ENCODE data around the gene SGMS1. TPM values are rescaled to one million over a fixed set of nuclear protein-coding genes. Genes with fewer than 3 reads are reported as not detected.
"Not testable (repeated sequence)": the region's sequence is repeated elsewhere in the genome, so short reads cannot be mapped to it uniquely, and the experiment has no call there.

SGMS1 gene
- total RNA-seq, 1 donor from 2014 or later, result 27.5 TPM

DNA sequence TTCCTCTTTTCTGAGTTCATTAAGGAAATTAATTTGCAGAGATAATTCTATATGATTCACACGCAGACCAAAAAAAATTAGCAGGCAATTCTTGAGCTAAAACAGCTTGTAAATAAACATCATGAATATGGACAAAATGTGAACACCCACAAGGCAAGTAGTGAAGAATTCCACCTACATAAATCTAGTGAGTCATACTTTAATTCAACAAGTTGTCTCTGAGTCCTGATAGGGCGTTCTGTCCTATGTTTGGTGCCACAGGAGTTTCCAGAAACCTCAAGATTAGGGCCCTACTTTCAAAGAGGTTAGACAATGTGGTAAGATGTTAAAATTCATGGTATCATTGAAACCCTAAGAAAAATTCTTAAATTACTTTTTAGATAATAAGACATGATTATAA lies 122.3 kb downstream of the SGMS1 start:
- Mint-ChIP-seq H3K4me1 (peaks cover 40% of the 10 kb centered on the region), H3K27ac (no peak overlapping the region), H3K4me3 (no peak overlapping the region), H3K36me3 (ENCODE audit: low read depth) (peaks cover 8% of the 10 kb centered on the region), H3K27me3 (no peaks in the 10 kb centered on the region), H3K9me3 (peaks cover 4% of the 10 kb centered on the region)
- POLR2A ChIA-PET, result no interaction called here
- DNase-seq (no peak), ATAC-seq (ENCODE audit: low read depth) (no peak)
- CTCF ChIA-PET, result no interaction called here
- intact Hi-C loops (cut with micrococcal nuclease), result no loop called here
- TF ChIP-seq CTCF (IDR thresholded peaks at IDR 0.05), result no peak

GRCh38 chr10:50498465-50498864 lies 125.3 kb downstream of the SGMS1 start:
- ChIA-PET CTCF (no interaction called here), POLR2A (no interaction called here)
- no peak for TF ChIP-seq CTCF (IDR thresholded peaks at IDR 0.05)
- DNase-seq, result no peak
- intact Hi-C loops (cut with micrococcal nuclease), result no loop called here
- Mint-ChIP-seq H3K27ac (no peak overlapping the region), H3K4me3 (no peak overlapping the region), H3K4me1 (peaks cover 39% of the 10 kb centered on the region), H3K9me3 (peaks cover 4% of the 10 kb centered on the region), H3K36me3 (ENCODE audit: low read depth) (peaks cover 11% of the 10 kb centered on the region), H3K27me3 (no peaks in the 10 kb centered on the region)
- ATAC-seq (ENCODE audit: low read depth), result no peak

DNA sequence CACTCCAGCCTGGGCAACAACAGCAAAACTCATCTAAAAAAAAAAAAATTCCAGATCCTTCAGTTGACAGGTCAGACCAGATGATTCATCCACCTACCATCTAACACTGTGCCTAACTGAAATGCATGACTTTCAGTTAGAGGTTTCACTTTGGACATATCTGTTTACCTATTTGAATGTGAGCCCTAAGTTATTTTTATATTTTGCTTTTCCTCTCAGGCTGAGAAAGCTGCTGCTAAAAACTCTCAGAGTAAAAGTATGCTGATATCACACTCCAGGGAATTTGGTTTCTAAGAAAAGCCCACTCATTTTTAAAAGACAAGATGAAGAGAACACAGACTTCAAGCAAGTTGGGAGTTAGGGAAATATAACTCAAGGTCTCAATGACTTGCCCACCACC lies 126.0 kb downstream of the SGMS1 start:
- Mint-ChIP-seq H3K36me3 (ENCODE audit: low read depth) (peaks cover 11% of the 10 kb centered on the region), H3K27ac (no peak overlapping the region), H3K4me3 (no peak overlapping the region), H3K9me3 (peaks cover 4% of the 10 kb centered on the region), H3K4me1 (peaks cover 33% of the 10 kb centered on the region), H3K27me3 (no peaks in the 10 kb centered on the region)
- ChIA-PET CTCF (no interaction called here), POLR2A (no interaction called here)
- intact Hi-C loops (cut with micrococcal nuclease), result no loop called here
- TF ChIP-seq CTCF (IDR thresholded peaks at IDR 0.05), result no peak
- DNase-seq (no peak), ATAC-seq (ENCODE audit: low read depth) (no peak)

DNA sequence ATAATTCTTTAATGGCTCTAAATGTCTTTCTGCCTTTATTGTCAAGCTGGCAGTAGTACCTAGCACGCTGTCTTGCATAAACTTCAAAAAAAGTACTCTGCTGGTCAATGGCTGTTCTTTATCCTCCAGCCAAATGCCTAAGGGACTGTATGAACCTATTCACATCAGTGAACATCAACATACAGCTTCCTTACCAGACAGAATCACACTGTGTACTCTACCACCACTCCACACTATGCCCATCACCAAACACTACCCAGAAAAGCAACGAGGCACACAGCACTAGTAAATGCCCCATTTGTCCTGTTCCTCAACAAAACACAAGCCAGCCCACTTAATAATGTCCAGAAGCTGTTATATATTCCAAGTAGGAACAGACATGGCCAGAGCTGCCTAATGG lies 127.5 kb downstream of the SGMS1 start:
- H3K9me3 Mint-ChIP-seq, result peaks cover 4% of the 10 kb centered on the region
- H3K27ac Mint-ChIP-seq, result no peak overlapping the region
- H3K4me1 Mint-ChIP-seq, result peaks cover 26% of the 10 kb centered on the region
- no peak for DNase-seq
- CTCF ChIA-PET, result no interaction called here
- no peaks in the 10 kb centered on the region for H3K27me3 Mint-ChIP-seq
- no peak for TF ChIP-seq CTCF (IDR thresholded peaks at IDR 0.05)
- H3K36me3 Mint-ChIP-seq (ENCODE audit: low read depth), result peaks cover 16% of the 10 kb centered on the region
- no peak overlapping the region for H3K4me3 Mint-ChIP-seq
- POLR2A ChIA-PET, result interaction anchor here (1.2 kb wide), 1 partner anchor 12 kb away, joined by 4 read pairs; no protein-coding TSS in a partner anchor
- no peak for ATAC-seq (ENCODE audit: low read depth)
- intact Hi-C loops (cut with micrococcal nuclease), result no loop called here

- Mint-ChIP-seq H3K4me3 (no peak overlapping the region), H3K27me3 (no peaks in the 10 kb centered on the region), H3K36me3 (ENCODE audit: low read depth) (peaks cover 25% of the 10 kb centered on the region), H3K4me1 (peaks cover 22% of the 10 kb centered on the region), H3K27ac (no peak overlapping the region), H3K9me3 (peaks cover 2% of the 10 kb centered on the region)
- no peak for TF ChIP-seq CTCF (IDR thresholded peaks at IDR 0.05)
- intact Hi-C loops (cut with micrococcal nuclease), result no loop called here
- ATAC-seq (ENCODE audit: low read depth) (no peak), DNase-seq (no peak)
- CTCF ChIA-PET, result interaction anchor here (0.8 kb wide), 1 partner anchor 17 kb away, joined by 3 read pairs; no protein-coding TSS in a partner anchor
- POLR2A ChIA-PET, result no interaction called here
These were observed 133.5 kb downstream of the SGMS1 start for GRCh38 chr10:50490241-50490640.

GRCh38 chr10:50484550-50484949 lies 139.2 kb downstream of the SGMS1 start:
- Mint-ChIP-seq H3K9me3 (peaks cover 11% of the 10 kb centered on the region), H3K36me3 (ENCODE audit: low read depth) (peaks cover 55% of the 10 kb centered on the region), H3K4me1 (peaks cover 24% of the 10 kb centered on the region)
- ATAC-seq (ENCODE audit: low read depth); intact Hi-C loops (cut with micrococcal nuclease); CTCF ChIA-PET; H3K27me3 Mint-ChIP-seq; POLR2A ChIA-PET; H3K27ac Mint-ChIP-seq; H3K4me3 Mint-ChIP-seq; DNase-seq: not testable (repeated sequence)

All from activated B cell treated with CpG ODN at 0.5 μM for 24 hours (primary cell).